ENCODE data around the gene LY6G5C.

DNA sequence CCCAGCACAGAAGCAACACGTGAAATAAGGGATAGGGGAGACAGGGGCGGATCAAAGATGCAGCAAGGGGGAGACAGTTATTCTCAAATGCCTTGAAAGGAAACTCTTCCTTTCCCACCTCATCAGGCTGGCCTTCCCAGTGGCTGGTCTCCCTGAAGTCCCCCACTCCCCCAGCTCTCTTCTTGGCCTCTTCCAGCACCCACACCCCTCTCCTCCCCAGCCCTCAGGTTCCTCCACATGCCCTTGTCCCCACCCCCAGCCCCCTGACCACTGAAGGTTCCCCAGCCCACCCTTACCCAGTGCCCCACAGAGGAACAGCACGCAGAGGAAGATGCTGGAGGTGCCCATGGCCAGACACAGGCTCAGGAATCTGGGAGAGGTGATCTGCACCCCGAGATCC, 32.6 kb upstream of the LY6G5C start:
- TF ChIP-seq, protein P1, sequence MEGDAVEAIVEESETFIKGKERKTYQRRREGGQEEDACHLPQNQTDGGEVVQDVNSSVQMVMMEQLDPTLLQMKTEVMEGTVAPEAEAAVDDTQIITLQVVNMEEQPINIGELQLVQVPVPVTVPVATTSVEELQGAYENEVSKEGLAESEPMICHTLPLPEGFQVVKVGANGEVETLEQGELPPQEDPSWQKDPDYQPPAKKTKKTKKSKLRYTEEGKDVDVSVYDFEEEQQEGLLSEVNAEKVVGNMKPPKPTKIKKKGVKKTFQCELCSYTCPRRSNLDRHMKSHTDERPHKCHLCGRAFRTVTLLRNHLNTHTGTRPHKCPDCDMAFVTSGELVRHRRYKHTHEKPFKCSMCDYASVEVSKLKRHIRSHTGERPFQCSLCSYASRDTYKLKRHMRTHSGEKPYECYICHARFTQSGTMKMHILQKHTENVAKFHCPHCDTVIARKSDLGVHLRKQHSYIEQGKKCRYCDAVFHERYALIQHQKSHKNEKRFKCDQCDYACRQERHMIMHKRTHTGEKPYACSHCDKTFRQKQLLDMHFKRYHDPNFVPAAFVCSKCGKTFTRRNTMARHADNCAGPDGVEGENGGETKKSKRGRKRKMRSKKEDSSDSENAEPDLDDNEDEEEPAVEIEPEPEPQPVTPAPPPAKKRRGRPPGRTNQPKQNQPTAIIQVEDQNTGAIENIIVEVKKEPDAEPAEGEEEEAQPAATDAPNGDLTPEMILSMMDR (IDR thresholded peaks at IDR 0.05), result no peak
- TF ChIP-seq EP300 (IDR thresholded peaks at IDR 0.05), result no peak

Measured in ovary (tissue), 3 donors.